GM12878 (cell line): ENCODE results near the gene SGSH.

ENCODE experiments used
- BHLHE40 ChIP-seq, 2 experiments: fragments of 450-650 bp in 1 of 2; IDR thresholded peaks; 2 replicates each; pipeline ENCODE4 v1.6.1; 2011 to 2017; ENCODE audit warnings: low read depth in 2 of 2, borderline replicate concordance in 1 of 2, improper control_type of control experiment in 1 of 2, low read length in 1 of 2, mild to moderate bottlenecking in 1 of 2
- CREB1 ChIP-seq: IDR thresholded peaks from 2 replicates; pipeline ENCODE4 v1.6.1; 2012; ENCODE audit warnings: low read depth, mild to moderate bottlenecking, inconsistent platforms
- EGR1 ChIP-seq, 2 experiments: IDR thresholded peaks; 1 replicate in 1 of 2; 2 replicates in 1 of 2; pipeline ENCODE4 v1.6.1; 2011 to 2012; ENCODE audit warnings: low read depth in 2 of 2, low read length in 2 of 2, borderline replicate concordance in 1 of 2, mild to moderate bottlenecking in 1 of 2, moderate library complexity in 1 of 2
- FOS ChIP-seq: IDR thresholded peaks from 3 replicates; pipeline ENCODE4 v1.6.1; 2011; ENCODE audit warnings: borderline replicate concordance; ENCODE audit not compliant: insufficient read length; ENCODE audit errors: extremely low read depth
- MXI1 ChIP-seq: fragments of 150-350 bp; IDR thresholded peaks from 2 replicates; pipeline ENCODE4 v1.6.1; 2011; ENCODE audit warnings: low read depth, mild to moderate bottlenecking, inconsistent platforms, low read length, improper control_type of control experiment
- POLR2A ChIP-seq: IDR thresholded peaks from 2 replicates; pipeline ENCODE4 v1.6.1; 2011; ENCODE audit warnings: low read depth, mild to moderate bottlenecking, low read length
- POLR2AphosphoS5 ChIP-seq: IDR thresholded peaks from 2 replicates; pipeline ENCODE4 v1.6.1; 2011; ENCODE audit warnings: mild to moderate bottlenecking, low read length, inconsistent platforms
- SRF ChIP-seq, 2 experiments: IDR thresholded peaks; 2 replicates each; pipeline ENCODE4 v1.6.1; 2011; ENCODE audit warnings: low read depth in 2 of 2, low read length in 2 of 2, mild to moderate bottlenecking in 1 of 2, moderate library complexity in 1 of 2
- TAF1 ChIP-seq: IDR thresholded peaks from 2 replicates; pipeline ENCODE4 v1.6.1; 2011; ENCODE audit warnings: mild to moderate bottlenecking, low read depth, low read length, borderline replicate concordance
- YY1 ChIP-seq: IDR thresholded peaks from 2 replicates; pipeline ENCODE4 v1.6.1; 2011; ENCODE audit warnings: low read depth, mild to moderate bottlenecking, low read length
- TF ChIP-seq, protein P1 (sequence below), 3 experiments: IDR thresholded peaks in 2 of 3; conservative IDR thresholded peaks in 1 of 3; 2 replicates each; pipeline ENCODE4 v1.5.1; 2011; ENCODE audit warnings: low read depth in 3 of 3, low read length in 3 of 3, mild to moderate bottlenecking in 3 of 3, control low read depth in 2 of 3, moderate library complexity in 2 of 3, inconsistent platforms in 1 of 3, mixed read lengths in 1 of 3; ENCODE audit not compliant: control insufficient read depth in 2 of 3, insufficient read depth in 1 of 3; ENCODE audit errors: extremely low read depth in 1 of 3
- TF ChIP-seq, protein P2 (sequence below): IDR thresholded peaks from 2 replicates; pipeline ENCODE4 v1.6.1; 2011; ENCODE audit warnings: low read depth, low read length, improper control_type of control experiment, borderline replicate concordance

DNA sequence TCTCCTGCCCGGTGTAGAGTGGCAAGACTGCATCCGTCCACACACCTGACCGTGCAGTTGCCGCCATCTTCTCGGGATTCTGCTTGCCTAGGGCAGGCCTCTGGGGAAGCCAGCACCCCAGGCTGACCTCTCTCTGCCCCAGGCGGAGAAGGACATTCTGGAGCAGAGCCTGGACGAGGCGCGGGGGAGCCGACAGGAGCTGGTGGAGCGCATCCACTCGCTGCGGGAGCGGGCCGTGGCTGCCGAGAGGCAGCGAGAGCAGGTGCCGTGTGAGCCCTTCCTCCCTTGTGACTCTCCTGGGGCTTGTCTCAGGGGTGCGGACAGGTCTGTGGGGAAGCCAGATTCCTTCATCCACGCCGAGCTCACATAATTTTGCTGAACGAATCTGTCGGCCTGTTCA is 30.5 kb downstream of the SGSH start:
- TF ChIP-seq BHLHE40 (IDR thresholded peaks at IDR 0.05; ENCODE audit: borderline replicate concordance in 1 of 2, low read depth in 2 of 2, low read length in 1 of 2) (no peak), TAF1 (no peak), CREB1 (no peak), MXI1 (no peak), FOS (no peak), POLR2A (no peak), YY1 (no peak), SRF (IDR thresholded peaks at IDR 0.05; ENCODE audit: low read depth in 2 of 2, low read length in 2 of 2) (no peak), POLR2AphosphoS5 (no peak), EGR1 (IDR thresholded peaks at IDR 0.05; ENCODE audit: borderline replicate concordance in 1 of 2, low read depth in 2 of 2, low read length in 2 of 2) (no peak)
- TF ChIP-seq, protein P1, sequence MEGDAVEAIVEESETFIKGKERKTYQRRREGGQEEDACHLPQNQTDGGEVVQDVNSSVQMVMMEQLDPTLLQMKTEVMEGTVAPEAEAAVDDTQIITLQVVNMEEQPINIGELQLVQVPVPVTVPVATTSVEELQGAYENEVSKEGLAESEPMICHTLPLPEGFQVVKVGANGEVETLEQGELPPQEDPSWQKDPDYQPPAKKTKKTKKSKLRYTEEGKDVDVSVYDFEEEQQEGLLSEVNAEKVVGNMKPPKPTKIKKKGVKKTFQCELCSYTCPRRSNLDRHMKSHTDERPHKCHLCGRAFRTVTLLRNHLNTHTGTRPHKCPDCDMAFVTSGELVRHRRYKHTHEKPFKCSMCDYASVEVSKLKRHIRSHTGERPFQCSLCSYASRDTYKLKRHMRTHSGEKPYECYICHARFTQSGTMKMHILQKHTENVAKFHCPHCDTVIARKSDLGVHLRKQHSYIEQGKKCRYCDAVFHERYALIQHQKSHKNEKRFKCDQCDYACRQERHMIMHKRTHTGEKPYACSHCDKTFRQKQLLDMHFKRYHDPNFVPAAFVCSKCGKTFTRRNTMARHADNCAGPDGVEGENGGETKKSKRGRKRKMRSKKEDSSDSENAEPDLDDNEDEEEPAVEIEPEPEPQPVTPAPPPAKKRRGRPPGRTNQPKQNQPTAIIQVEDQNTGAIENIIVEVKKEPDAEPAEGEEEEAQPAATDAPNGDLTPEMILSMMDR (IDR thresholded peaks at IDR 0.05 in 2 of 3, conservative IDR thresholded peaks at IDR 0.05 in 1 of 3; ENCODE audit: control insufficient read depth in 2 of 3, extremely low read depth in 1 of 3, insufficient read depth in 1 of 3, low read depth in 3 of 3, low read length in 3 of 3), result no peak
- TF ChIP-seq, protein P2, sequence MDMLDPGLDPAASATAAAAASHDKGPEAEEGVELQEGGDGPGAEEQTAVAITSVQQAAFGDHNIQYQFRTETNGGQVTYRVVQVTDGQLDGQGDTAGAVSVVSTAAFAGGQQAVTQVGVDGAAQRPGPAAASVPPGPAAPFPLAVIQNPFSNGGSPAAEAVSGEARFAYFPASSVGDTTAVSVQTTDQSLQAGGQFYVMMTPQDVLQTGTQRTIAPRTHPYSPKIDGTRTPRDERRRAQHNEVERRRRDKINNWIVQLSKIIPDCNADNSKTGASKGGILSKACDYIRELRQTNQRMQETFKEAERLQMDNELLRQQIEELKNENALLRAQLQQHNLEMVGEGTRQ, result no peak
